Hematopoietic multipotent progenitor cell treated with erythropoietin and hydrocortisone succinate and interleukin-3 and kit ligand, for 8 days (in vitro differentiated cells): Measurements from ENCODE around the gene OR5AK2.
"Not testable (repeated sequence)": the region's sequence is repeated elsewhere in the genome, so short reads cannot be mapped to it uniquely, and the experiment has no call there.

Source experiments
- DNase-seq: peaks from one replicate; pipeline ENCODE4 v3.0.0-alpha.2; 2015

OR5AK2 gene

GRCh38 chr11:56988614-56989013 lies at the start of gene OR5AK2:
OR5AK2 (plus strand) TSS chr11:56988914; CDS start chr11:56988914, 0 bp downstream.
- no peak for DNase-seq

GRCh38 chr11:56945526-56945925 lies 43.2 kb upstream of the OR5AK2 start:
- not testable (repeated sequence) for DNase-seq

GRCh38 chr11:56948991-56949515 lies 39.7 kb upstream of the OR5AK2 start:
- DNase-seq = no peak

GRCh38 chr11:56950510-56950909 lies 38.2 kb upstream of the OR5AK2 start:
- DNase-seq = no peak

GRCh38 chr11:56953907-56954306 lies 34.8 kb upstream of the OR5AK2 start:
- DNase-seq = not testable (repeated sequence)

- no peak for DNase-seq
These were observed 27.1 kb upstream of the OR5AK2 start for GRCh38 chr11:56961609-56962008.

- no peak for DNase-seq
These were observed 21.0 kb upstream of the OR5AK2 start for GRCh38 chr11:56967726-56968125.

GRCh38 chr11:56968524-56968923 lies 20.2 kb upstream of the OR5AK2 start:
- no peak for DNase-seq

- DNase-seq = no peak
These were observed 11.4 kb upstream of the OR5AK2 start for GRCh38 chr11:56977314-56977713.

- no peak for DNase-seq
These were observed 2.0 kb downstream of the OR5AK2 start for GRCh38 chr11:56990702-56991101.

GRCh38 chr11:56994532-56994931 lies 5.8 kb downstream of the OR5AK2 start:
- DNase-seq = no peak

GRCh38 chr11:57001674-57002401 lies 13.1 kb downstream of the OR5AK2 start:
- DNase-seq = peak; percentile 7

- no peak for DNase-seq
These were observed 19.7 kb downstream of the OR5AK2 start for GRCh38 chr11:57008373-57008772.

- DNase-seq = no peak
These were observed 27.0 kb downstream of the OR5AK2 start for GRCh38 chr11:57015679-57016078.

- no peak for DNase-seq
These were observed 42.8 kb downstream of the OR5AK2 start for GRCh38 chr11:57031556-57031955.
